ENCODE results near the gene GPRIN3. TPM values are rescaled to one million over a fixed set of nuclear protein-coding genes. Genes with fewer than 3 reads are reported as not detected.

GPRIN3 gene
- total RNA-seq, 1 experiment from 2014 or later = not detected

DNA sequence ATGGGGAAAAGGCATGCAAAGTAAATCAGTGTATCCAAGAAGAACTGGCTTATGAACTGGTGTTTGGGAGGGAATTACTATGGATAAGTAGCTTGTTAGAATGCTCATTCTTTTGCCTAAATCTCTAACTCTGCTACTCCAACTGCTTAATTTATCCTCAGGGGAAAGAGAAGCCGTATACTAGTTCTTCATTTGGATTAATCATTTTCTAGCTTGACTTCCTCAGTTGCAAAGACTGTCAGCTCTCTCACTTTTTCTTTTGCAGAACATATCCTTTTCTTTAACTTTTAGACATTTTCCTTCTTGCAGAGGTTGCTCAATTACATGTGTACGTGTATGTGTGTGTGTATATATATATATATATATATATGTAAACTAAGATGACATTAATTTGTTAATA lies 21.9 kb downstream of the GPRIN3 start:
- Histone ChIP-seq H3K36me3 (ENCODE audit: insufficient read depth, low read length, poor library complexity, severe bottlenecking) (no peaks in the 10 kb centered on the region), H3K27ac (ENCODE audit: low read depth, low read length, poor library complexity, severe bottlenecking) (no peak overlapping the region), H3K27me3 (replicated peaks; ENCODE audit: insufficient read depth, low read depth, low read length, poor library complexity) (no peaks in the 10 kb centered on the region), H3K4me3 (ENCODE audit: low read depth, low read length, poor library complexity, severe bottlenecking) (no peak overlapping the region), H3K4me1 (ENCODE audit: insufficient read depth, low read length, poor library complexity, severe bottlenecking) (no peaks in the 10 kb centered on the region), H3K9me3 (ENCODE audit: low read depth, low read length, poor library complexity, severe bottlenecking) (no peaks in the 10 kb centered on the region)
- TF ChIP-seq, protein P1, sequence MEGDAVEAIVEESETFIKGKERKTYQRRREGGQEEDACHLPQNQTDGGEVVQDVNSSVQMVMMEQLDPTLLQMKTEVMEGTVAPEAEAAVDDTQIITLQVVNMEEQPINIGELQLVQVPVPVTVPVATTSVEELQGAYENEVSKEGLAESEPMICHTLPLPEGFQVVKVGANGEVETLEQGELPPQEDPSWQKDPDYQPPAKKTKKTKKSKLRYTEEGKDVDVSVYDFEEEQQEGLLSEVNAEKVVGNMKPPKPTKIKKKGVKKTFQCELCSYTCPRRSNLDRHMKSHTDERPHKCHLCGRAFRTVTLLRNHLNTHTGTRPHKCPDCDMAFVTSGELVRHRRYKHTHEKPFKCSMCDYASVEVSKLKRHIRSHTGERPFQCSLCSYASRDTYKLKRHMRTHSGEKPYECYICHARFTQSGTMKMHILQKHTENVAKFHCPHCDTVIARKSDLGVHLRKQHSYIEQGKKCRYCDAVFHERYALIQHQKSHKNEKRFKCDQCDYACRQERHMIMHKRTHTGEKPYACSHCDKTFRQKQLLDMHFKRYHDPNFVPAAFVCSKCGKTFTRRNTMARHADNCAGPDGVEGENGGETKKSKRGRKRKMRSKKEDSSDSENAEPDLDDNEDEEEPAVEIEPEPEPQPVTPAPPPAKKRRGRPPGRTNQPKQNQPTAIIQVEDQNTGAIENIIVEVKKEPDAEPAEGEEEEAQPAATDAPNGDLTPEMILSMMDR (conservative IDR thresholded peaks at IDR 0.05; ENCODE audit: low read depth, low read length) = no peak
- no peak for TF ChIP-seq EZH2 (IDR thresholded peaks at IDR 0.05; ENCODE audit: borderline replicate concordance, low read depth, low read length, poor library complexity, severe bottlenecking)
- DNase-seq (ENCODE audit: low spot score) = no peak
- BruUV-seq (replicated peaks) = no TSS peak
- ChIA-PET POLR2A (ENCODE audit: low non-redundant PET) (no interaction called here), CTCF (no interaction called here)
- intact Hi-C loops (cut with micrococcal nuclease; ENCODE audit: unreplicated experiment) = no loop called here

DNA sequence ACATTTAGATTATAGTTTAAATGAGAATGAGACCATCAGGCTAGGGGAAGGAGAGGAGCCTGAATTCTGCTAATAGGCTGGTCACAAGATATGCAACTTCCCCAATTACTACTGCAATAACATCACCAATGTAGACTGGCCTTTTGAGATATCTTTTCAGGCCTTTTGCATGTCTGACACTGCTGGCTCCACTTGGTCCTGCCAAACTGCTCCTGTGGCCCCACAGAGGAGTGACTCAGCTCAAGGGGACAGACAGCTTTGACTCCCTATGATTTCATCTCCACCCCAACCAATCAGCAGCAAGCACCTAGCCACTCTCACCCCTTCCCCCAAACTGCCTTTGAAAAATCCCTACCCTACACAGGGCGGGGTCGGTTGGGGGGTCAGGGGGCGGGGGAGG lies 22.8 kb downstream of the GPRIN3 start:
- Histone ChIP-seq H3K36me3 (ENCODE audit: insufficient read depth, low read length, poor library complexity, severe bottlenecking) (no peaks in the 10 kb centered on the region), H3K4me1 (ENCODE audit: insufficient read depth, low read length, poor library complexity, severe bottlenecking) (no peaks in the 10 kb centered on the region), H3K27me3 (replicated peaks; ENCODE audit: insufficient read depth, low read depth, low read length, poor library complexity) (no peaks in the 10 kb centered on the region), H3K4me3 (ENCODE audit: low read depth, low read length, poor library complexity, severe bottlenecking) (no peak overlapping the region), H3K9me3 (ENCODE audit: low read depth, low read length, poor library complexity, severe bottlenecking) (no peaks in the 10 kb centered on the region), H3K27ac (ENCODE audit: low read depth, low read length, poor library complexity, severe bottlenecking) (no peak overlapping the region)
- CTCF ChIA-PET = no interaction called here
- no peak for DNase-seq (ENCODE audit: low spot score)
- no TSS peak for BruUV-seq (replicated peaks)
- no peak for TF ChIP-seq EZH2 (IDR thresholded peaks at IDR 0.05; ENCODE audit: borderline replicate concordance, low read depth, low read length, poor library complexity, severe bottlenecking)
- TF ChIP-seq, protein P1 (conservative IDR thresholded peaks at IDR 0.05; ENCODE audit: low read depth, low read length) = no peak
- intact Hi-C loops (cut with micrococcal nuclease; ENCODE audit: unreplicated experiment) = no loop called here
- POLR2A ChIA-PET (ENCODE audit: low non-redundant PET) = no interaction called here

DNA sequence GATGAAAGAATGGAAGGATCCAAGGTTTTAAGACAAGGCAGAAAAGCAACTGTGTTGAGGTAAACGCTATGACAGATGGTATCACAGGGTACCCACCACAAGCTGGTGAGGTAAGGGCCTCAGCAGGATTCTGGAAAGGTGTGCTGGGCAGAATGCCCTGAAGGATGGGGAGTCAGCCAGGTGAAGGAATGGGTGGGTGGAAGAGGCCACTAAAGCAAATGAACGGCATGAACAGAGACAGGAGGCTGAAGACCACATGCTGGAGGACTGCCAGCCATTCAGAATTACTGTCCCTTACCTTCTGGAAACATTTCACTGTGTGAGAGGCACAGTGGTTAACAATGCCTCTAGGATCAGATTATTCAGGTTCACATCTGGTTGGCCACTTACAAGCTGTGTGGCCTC lies 23.6 kb downstream of the GPRIN3 start:
- no TSS peak for BruUV-seq (replicated peaks)
- CTCF ChIA-PET = no interaction called here
- intact Hi-C loops (cut with micrococcal nuclease; ENCODE audit: unreplicated experiment) = no loop called here

More for the DNA sequence above, 23.6 kb downstream of the GPRIN3 start:
- no peak for DNase-seq (ENCODE audit: low spot score)
- H3K4me3 ChIP-seq (ENCODE audit: low read depth, low read length, poor library complexity, severe bottlenecking) = no peak overlapping the region
- POLR2A ChIA-PET (ENCODE audit: low non-redundant PET) = no interaction called here
- no peaks in the 10 kb centered on the region for H3K36me3 ChIP-seq (ENCODE audit: insufficient read depth, low read length, poor library complexity, severe bottlenecking)
- no peaks in the 10 kb centered on the region for H3K4me1 ChIP-seq (ENCODE audit: insufficient read depth, low read length, poor library complexity, severe bottlenecking)
- H3K27ac ChIP-seq (ENCODE audit: low read depth, low read length, poor library complexity, severe bottlenecking) = no peak overlapping the region
- no peaks in the 10 kb centered on the region for H3K27me3 ChIP-seq (replicated peaks; ENCODE audit: insufficient read depth, low read depth, low read length, poor library complexity)
- H3K9me3 ChIP-seq (ENCODE audit: low read depth, low read length, poor library complexity, severe bottlenecking) = no peaks in the 10 kb centered on the region
- TF ChIP-seq EZH2 (IDR thresholded peaks at IDR 0.05; ENCODE audit: borderline replicate concordance, low read depth, low read length, poor library complexity, severe bottlenecking) = no peak
- TF ChIP-seq, protein P1 (conservative IDR thresholded peaks at IDR 0.05; ENCODE audit: low read depth, low read length) = no peak

Data from A673 (cell line).